HG03045 (cell line): ENCODE data around the gene LMX1B.

Source experiments
- ATAC-seq: cut with Tn5 transposase; IDR thresholded peaks from one replicate; pipeline ENCODE4 v1.9.1; 2021; ENCODE audit warnings: mild to moderate bottlenecking, moderate library complexity; ENCODE audit not compliant: unreplicated experiment

The LMX1B gene

DNA sequence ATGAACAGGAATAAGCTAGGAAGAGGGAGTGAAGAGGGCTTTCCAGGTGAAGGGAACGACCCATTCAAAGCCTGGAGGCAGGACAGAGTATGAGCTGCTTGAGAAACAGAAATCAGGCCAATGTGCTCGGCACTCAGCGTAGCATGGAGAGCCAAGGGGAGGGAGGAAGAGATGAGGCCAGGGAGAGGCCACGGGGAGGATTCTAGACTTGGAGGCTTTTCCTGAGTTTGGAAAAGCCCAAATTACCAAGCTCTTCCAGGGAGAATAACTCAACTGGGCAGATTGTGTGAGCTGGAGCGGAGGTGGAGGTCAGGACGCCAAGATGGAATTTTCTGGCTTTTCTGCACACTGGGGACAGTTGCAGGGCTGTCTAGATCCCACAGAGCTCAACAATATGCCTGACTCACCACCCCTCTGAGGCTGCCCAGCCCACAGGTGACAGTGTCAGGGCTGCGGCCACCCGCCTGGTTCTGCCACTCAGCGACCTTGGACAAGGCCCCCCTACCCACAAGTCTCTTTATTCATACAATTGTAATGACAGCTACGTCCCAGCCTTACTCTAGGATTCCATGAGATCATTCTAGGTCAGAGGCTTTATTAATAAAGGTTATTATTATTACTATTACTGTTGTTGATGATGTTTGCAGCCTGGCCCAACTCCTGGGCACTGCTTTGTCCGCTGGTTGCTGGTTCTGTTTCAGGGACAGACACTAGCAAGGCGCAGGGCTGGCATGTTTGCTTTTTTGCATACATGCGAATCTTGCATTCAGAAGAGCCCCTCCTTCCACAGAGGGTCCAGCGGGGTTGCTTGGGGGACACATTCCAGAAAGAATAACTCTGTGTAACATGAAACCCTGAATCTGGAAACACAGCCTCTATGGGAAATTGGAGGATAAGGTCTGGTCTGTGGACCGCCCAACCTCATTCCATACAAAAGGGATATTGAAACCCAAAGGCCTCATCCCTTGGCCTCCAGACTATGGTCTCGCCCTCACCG, 9.4 kb upstream of the LMX1B start:
- ATAC-seq = no peak

DNA sequence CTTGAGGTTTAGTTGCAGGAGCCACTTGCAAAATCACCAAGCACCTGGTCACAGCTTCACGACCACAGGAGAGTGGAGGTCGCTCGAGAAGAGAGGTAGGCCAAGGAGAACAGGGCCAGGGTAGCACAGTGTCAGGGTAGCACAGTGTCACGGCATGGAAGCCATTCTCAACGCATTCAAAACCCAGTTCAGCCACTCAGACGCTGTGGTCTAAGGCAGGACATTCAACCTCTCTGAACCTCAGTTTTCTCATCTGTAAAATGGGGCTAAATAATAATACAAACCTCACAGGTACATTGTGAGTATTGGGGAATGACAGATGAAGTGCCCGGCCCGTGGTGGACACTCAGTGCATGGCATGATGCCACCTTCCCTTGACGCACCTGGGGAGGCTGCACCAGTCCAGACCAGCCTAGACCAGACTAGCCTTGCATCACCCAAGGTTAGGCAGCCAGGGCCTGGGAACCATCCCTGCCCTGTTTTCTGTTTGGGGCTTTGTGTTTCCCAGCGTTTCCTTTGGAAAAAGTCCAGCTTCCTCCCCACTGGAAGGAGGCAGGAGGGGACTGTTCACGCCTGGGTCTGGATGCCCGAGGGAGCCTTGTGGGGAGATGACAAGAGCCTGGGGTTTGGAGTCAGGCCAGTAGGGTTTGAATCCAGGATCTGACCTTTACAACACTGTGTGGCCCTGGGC, 7.8 kb upstream of the LMX1B start:
- ATAC-seq = no peak

DNA sequence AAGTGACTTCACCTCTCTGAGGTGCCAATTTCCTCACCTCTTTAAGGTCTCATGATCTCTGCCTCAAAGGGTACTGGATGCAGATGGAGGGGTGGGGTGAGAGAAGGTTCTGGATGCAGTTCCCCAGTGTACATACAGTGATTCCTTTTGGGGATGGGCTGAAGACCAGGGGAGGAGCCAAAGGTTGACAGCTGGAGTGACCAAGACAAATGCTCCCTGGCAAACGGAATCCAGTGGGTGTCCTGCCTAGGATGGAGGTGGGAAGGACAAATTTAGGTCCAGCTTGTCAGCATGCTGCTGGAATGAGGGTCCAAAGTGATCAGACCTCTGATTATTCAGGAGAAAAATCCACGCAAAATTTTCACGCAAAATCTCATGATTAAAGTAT, 7.3 kb upstream of the LMX1B start:
- no peak for ATAC-seq

DNA sequence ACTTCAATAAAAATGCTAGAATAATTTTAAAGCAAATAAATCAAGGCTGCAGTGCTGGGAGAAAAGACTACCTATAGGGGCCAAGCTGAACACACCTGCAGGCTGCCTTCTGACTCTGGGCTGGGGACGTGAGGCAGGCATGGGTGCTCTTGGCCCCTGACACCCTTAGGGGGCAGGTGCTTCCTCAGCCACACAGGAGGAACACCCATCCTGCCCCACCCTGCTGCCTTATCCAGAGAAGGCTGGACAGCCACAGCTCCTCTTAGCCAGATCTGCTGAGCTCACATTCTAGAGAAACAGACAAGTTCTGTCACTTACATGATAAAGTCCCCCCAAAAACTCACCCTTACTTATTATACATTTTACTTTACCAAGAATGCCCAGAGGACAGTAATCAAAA, 6.6 kb upstream of the LMX1B start:
- no peak for ATAC-seq

DNA sequence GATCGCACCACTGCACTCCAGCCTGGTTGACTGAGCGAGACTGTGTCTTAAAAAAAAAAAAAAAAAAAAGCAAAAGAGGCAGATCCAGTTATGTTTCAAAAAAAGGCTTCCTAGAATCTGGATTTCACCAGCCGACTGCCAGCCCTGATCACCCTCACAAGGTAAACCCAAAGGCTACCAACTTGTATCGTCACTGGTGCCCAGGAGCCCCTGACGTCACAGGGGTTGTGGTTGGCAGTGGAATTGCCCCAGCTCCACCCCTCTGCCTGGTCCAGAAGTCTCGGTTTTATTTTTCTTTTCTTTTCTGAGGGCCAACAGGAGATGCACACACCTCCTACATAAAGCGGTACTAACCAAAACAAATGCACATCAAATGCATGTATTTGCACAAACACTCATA, 6.0 kb upstream of the LMX1B start:
- no peak for ATAC-seq

DNA sequence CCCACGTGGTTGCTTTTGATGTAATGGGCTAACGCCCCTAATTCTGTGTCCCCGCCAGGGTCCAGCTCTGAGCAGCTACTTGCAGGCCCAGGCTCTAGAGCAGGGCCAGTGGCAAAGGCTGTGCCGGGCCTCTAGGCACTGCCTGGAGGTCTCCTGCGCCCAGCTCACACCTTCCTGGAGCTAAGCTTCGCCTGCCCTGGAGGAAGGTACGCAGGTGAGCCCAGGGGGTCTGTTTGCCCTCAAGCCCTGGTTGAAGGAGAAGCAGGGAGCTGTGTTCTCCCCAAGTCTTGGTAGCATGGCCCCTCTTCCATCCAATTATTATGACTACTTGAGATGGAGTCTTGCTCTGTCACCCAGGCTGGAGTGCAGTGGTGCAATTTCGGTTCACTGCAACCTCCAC, 5.2 kb upstream of the LMX1B start:
- no peak for ATAC-seq

DNA sequence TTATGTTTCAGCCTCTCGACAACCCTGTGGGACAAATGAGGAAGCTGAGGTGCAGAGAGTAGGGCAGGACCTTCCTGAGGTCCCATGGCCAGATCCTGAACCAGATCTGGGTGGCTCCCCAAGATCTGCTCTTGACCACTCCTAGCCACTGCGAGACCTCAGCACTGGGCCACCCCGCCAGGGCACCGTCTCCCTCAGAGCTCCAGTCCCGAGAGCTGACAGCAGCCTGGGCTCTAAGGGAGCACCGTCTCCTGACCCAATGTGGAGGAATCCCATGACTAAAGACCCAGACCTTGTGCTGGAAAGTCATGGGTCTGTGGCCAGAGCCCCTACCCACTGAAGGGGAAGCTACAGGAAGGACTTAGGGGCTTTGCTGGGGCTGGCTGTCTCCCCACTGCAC, 4.5 kb upstream of the LMX1B start:
- no peak for ATAC-seq

DNA sequence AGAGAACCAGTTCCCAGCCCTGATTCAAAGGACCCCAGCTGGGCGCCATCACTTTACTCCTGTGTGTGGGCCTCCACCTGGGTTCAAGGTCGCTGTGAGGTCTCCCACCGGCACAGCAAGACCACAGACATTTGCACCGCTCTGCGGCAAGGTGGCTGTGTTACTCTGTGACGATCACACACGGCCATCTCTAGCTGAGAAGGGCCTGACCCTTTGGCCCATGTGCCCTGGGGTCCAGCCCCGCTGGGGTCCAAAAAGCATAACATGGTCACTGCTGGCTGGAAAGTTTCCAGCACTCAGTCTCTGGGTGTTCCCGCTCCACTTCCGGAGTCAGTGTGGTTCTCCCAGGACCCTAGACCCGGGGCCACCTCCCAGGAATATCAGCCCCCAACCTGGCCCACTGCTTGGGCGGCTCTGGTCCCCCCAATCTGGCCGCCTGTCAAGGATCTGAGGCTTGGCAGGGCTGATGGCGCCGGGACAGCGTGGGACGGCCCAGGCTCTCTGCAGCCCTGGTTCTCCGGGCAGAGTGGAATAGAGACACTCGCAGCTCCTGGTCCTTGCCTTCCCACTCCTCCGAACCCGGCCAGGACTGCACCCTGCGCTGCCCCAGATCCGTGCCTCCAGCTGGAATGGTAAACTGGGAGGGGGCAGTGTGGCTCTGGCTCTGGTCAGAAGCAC, 3.9 kb upstream of the LMX1B start:
- ATAC-seq = no peak

DNA sequence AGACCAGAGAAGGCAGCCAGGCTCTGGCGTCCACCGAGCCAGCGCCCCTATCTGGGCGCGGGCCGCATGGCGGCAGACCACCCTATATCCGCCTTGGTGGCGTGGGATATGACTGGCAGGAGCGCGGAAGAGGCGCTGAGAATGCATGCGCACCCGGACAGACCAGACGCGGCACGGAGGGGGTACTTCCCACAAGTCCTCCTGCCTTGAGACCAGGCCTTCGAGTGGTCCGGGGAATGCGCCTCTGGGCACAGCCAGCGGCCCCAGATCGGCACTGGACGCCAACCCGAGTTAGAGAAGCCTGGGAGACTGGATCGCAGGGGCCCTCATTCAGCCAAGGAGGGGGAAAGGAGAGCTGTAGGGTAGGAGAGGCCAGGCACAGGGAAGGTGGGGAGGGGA, 2.5 kb upstream of the LMX1B start:
- ATAC-seq = no peak

DNA sequence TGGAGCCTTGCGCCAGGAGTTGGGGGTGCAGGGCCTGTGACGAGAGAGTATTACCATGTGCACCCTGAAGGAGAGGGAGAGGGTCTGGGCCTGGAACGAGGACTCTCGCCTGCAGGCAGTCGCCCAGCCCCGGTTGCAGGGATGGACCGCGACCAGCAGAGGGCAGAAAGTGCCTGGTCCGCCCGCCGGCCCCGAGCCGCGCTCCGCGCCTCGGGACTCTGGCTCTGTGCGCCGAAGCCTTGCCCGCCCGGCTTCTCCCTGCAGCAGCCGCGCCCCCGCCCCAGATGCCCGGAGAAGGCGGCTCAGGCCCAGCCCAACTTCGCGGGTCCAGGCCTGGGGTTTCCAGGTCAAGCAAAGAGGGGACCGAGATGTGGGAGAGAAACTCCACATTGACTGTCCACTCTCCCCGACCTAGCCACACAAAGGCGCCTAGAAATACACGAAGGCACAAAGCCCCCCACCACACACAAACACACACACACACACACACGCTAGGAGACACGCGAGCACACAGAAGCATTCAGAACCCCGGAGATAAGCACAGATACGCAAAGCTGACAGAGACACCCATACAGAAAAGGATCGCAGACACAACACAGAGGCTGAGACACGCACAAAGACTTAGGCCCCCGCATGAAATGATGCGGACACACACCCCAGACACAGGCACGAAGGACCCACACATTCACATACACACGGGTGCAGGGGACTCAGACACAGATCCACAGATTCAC, 2.0 kb upstream of the LMX1B start:
- ATAC-seq = no peak

DNA sequence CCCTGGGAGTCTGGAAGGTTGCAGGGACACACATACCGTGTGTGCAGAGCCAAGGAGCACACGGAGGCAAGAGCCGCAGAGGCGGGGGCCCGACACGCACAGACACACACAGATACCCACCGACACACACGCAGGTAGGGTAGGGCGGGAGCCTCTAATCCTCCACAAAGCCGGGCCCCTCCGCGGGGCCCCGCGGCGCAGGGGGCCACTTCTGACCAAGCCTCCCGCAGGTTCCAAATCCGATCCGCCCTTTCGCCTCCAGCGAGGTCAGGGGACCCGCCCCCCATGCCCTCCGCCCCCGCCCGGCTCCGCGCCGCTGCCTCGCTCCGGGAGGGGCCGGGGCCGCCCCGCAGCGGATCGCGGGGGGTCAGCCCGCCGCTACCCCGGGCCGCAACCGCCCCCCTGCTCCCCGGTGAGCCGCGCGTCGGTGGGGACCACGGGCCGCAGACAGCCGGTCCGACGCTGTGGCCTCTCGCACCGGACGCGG, 1.4 kb upstream of the LMX1B start:
- no peak for ATAC-seq

DNA sequence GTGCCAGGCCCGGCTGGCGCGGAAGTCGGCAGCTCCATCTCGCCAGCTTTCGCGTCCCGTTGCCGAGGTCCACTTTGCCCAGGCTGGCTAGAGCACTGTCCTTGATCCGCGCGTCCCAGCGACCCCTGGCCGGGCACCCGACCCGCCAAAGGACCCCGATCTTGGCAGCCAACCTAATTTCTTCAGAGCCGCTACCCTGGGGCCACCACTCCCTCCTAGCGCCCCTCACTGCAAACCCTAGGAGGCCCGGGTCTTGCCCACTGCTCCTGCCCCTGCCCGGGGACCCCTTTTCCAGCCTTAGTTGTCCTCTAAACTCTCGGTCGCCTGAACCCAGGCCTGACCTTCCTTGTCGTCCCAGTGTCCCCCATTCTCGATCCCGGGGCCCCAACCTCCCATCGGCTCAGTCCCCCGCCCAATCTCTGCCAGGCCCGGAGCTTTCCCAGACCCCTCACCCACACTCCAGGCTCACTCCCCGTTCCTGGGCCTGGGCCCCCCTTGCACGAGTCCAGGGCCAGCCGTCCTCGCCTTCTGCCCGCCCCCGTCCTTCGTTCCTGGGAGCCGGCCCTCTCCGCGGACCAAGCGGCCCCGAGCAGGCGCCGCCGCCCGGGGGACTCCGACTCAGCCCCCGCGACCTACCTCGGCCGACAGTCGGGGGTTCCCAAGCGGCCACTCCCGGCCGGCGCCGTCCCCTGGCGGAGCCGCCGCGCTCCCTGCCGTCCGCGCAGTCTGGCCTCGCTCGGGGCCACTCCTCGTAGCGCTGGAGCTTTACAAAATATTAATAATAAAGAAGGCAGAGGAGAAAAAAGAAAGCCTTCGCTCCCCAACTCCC, 701 bp upstream of the LMX1B start:
- ATAC-seq = no peak

DNA sequence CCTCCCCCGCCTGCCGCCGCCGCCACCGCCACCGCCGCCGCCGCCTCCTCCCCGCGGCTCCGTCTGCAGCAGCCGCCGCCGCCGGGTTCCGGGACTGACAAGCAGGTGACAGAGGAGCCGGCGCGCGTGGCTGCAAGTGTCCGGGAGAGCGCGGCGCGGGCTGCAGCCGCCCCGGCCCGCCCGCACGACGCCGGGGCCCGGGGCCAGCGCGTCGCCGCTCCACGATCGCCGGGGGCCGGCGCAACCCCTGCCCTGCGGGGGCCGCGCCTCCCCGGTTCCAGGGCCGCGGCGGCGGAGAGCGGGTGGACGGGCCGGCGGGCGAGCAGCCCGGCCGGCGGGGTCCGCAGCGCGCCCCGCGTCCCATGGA, 343 bp downstream of the LMX1B start:
- no peak for ATAC-seq

DNA sequence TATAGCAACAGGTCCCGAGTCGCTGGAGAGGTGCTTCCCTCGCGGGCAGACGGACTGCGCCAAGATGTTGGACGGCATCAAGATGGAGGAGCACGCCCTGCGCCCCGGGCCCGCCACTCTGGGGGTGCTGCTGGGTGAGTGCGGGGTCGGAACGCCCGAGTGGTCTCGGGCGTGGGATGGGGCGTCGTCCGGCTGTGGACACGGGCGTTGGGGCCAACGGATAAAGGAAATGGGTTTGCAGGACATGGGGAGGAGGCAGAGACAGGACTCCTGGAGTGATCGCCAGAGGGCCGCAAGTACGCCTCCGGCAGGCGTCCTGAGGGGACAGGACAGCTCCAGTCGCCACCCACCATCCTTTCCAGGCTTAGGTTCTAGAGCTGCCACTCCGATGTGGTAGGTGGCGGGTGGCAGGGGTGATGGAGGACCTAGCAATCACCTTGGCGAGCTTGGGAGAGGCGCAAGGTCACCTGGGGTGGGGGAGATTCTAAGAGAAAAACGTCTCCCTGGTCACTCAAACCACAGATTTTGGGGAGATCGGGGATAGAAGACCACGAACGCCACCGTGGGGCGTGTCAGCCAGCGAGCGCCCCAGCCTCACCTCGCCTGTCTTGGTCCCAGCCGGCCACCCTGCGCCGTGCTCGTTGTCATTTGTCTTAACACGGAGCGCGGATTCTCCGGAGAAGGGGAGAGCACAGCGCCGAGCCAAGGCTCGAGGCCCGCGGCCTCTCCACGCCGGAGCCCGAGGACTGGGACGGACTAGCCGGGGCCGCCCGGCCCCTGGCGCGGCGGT, 922 bp downstream of the LMX1B start:
- ATAC-seq = no peak

DNA sequence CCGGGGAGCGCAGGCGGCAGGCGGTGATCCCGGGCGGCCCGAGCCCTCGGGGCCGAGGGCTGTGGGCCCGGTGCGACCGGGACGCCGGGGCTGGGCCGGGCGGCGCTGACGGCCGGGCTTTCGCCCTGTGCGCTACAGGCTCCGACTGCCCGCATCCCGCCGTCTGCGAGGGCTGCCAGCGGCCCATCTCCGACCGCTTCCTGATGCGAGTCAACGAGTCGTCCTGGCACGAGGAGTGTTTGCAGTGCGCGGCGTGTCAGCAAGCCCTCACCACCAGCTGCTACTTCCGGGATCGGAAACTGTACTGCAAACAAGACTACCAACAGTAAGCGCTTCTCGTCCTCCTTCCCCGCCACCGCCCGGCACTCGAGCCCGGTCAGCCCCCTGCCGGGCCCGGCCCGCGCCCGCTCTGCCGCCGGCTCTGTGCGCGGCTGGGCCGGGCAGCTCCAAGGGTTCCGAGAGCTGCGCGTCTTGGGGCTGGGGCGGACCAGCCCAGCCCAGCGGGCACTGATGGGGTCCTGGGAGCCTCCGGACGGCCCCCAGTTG, 1.6 kb downstream of the LMX1B start:
- ATAC-seq = no peak

DNA sequence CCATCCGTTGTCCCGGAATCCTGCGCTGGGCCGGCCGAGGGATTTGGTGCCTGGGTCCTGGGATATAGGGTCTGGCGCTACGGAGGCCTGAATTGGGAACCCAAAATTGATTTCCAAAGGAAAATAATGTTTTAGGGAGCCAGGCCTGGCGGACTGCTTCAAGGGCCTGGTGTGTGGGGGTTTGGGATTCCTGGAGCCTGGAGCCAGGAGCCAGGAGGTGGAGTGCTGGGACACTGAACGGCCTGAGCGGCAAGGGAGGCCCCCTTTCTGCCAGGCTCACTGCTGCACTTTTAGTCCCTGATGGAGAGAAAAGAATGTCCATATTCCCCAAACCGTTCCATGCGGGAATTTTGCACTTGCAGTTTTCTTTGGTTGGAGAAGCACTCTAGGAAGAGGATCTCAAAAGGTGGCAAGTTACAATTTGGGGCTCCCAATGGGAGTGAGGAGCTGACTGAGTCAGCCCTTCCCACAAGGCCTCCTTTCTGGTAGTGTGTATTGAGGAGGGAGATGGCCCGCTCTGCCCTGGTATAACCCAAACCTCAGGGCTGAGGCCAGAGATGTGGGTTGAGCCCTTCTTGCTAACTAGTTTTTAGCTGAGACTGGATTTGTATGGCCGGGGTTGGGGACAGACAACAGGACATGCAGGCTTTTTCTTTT, 2.2 kb downstream of the LMX1B start:
- no peak for ATAC-seq

DNA sequence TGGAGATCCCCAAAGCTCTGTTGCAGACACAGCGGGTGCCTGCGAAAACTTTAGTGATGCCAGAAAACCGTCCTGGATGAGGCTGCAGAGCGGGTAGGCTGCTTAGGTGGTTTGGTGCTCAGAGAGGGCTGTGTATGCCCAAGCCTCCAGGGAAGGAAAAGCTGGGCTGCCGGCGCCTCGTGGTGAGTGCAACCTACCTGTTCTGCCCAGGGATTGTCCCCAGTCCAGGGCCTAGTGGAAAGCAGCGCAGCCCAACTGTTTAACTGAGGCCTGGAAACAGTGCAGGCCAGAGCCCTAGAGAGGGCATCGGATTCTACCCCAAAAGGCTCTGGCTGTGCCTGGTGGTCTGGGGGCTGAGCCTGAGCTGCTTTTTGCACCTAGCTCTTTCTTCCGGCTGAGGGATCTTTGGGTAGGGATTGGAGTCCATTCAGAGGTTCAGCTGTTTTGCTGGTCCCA, 2.8 kb downstream of the LMX1B start:
- ATAC-seq = no peak
